Fibroblast of villous mesenchyme (primary cell): ENCODE results near the gene RGL3. TPM values are rescaled to one million over a fixed set of nuclear protein-coding genes. Genes with fewer than 3 reads are reported as not detected.
"Not testable (repeated sequence)": the region's sequence is repeated elsewhere in the genome, so short reads cannot be mapped to it uniquely, and the experiment has no call there.

Experiments
- DNase-seq: peaks from one replicate; pipeline ENCODE4 v3.0.0-alpha.2; 2010; ENCODE audit warnings: low read depth
- H3K4me3 ChIP-seq: 2 replicates; pipeline ENCODE4 v1.5.1; 2011; ENCODE audit warnings: low read depth, mild to moderate bottlenecking, low read length
- CTCF ChIP-seq: IDR thresholded peaks from 2 replicates; pipeline ENCODE4 v1.5.1; 2012; ENCODE audit warnings: low read depth, mild to moderate bottlenecking, low read length; ENCODE audit not compliant: insufficient read depth
- total RNA-seq: library from RNA; depleted of rRNA; stranded (reverse); fragments of >200 nt; gene quantifications from 2 replicates; pipeline ENCODE4 v1.2.3, GENCODE V29; 2012

The RGL3 gene
- total RNA-seq, 1 donor = 1.3 TPM

GRCh38 chr19:11387162-11388034, 31.7 kb downstream of the RGL3 start:
- no peak for TF ChIP-seq CTCF

GRCh38 chr19:11384778-11385129, 34.4 kb downstream of the RGL3 start:
- no peak for DNase-seq
- no peak overlapping the region for H3K4me3 ChIP-seq
- TF ChIP-seq CTCF = no peak

More at GRCh38 chr19:11387162-11388034, 31.7 kb downstream of the RGL3 start:
- DNase-seq = no peak
- no peak overlapping the region for H3K4me3 ChIP-seq

GRCh38 chr19:11383706-11384048, 35.4 kb downstream of the RGL3 start:
- H3K4me3 ChIP-seq = peak overlapping the region; percentile 62
- no peak for TF ChIP-seq CTCF
- no peak for DNase-seq

GRCh38 chr19:11382898-11383705, 36.0 kb downstream of the RGL3 start:
- peak overlapping the region; percentile 62 for H3K4me3 ChIP-seq
- DNase-seq = peak; percentile 42
- TF ChIP-seq CTCF = peak; percentile 79

GRCh38 chr19:11380653-11381537, 38.2 kb downstream of the RGL3 start:
- peak; percentile 92 for DNase-seq
- TF ChIP-seq CTCF = peak; percentile 54
- peak overlapping the region; percentile 66 for H3K4me3 ChIP-seq

GRCh38 chr19:11379857-11380350, 39.2 kb downstream of the RGL3 start:
- DNase-seq = no peak
- no peak for TF ChIP-seq CTCF
- no peak overlapping the region for H3K4me3 ChIP-seq

GRCh38 chr19:11379269-11379845, 39.8 kb downstream of the RGL3 start:
- not testable (repeated sequence) for H3K4me3 ChIP-seq, DNase-seq
